Endodermal cell (in vitro differentiated cells): ENCODE measurements around the gene HAUS7. TPM values are rescaled to one million over a fixed set of nuclear protein-coding genes. Genes with fewer than 3 reads are reported as not detected.

ENCODE experiments used
- DNase-seq: peaks from one replicate; pipeline ENCODE4 v3.0.0-alpha.2; 2017
- H3K27ac ChIP-seq: 2 replicates; pipeline ENCODE4 v1.5.1; 2013; ENCODE audit warnings: mild to moderate bottlenecking, low read depth, low read length, moderate library complexity
- H3K27me3 ChIP-seq: 2 replicates; pipeline ENCODE4 v1.6.1; 2013; ENCODE audit warnings: mild to moderate bottlenecking, low read length, moderate library complexity; ENCODE audit not compliant: insufficient read depth, control insufficient read depth, poor library complexity, severe bottlenecking
- H3K36me3 ChIP-seq: 2 replicates; pipeline ENCODE4 v1.7.0; 2013; ENCODE audit warnings: mild to moderate bottlenecking, low read length, moderate library complexity; ENCODE audit not compliant: control insufficient read depth, insufficient read depth
- H3K4me1 ChIP-seq: one replicate; pipeline ENCODE4 v1.7.0; 2013; ENCODE audit warnings: low read length; ENCODE audit not compliant: control insufficient read depth, insufficient read depth
- H3K4me3 ChIP-seq: 2 replicates; pipeline ENCODE4 v1.5.1; 2013; ENCODE audit warnings: mild to moderate bottlenecking, low read length, moderate library complexity
- H3K9ac ChIP-seq: 2 replicates; pipeline ENCODE4 v1.6.1; 2013; ENCODE audit warnings: mild to moderate bottlenecking, low read length, moderate library complexity; ENCODE audit not compliant: poor library complexity, severe bottlenecking; ENCODE audit errors: extremely low read depth
- H3K9me3 ChIP-seq: 2 replicates; pipeline ENCODE4 v1.6.1; 2013; ENCODE audit warnings: mild to moderate bottlenecking, low read length, moderate library complexity; ENCODE audit not compliant: control insufficient read depth
- H3K27ac Mint-ChIP-seq: 2 replicates; pipeline ENCODE4 v1.8.0; 2020; ENCODE audit warnings: mixed read lengths
- H3K27me3 Mint-ChIP-seq: 2 replicates; pipeline ENCODE4 v1.8.0; 2021; ENCODE audit warnings: mild to moderate bottlenecking, mixed read lengths; ENCODE audit not compliant: insufficient read depth
- H3K36me3 Mint-ChIP-seq: 2 replicates; pipeline ENCODE4 v1.8.0; 2020; ENCODE audit warnings: low read depth, mixed read lengths
- H3K4me1 Mint-ChIP-seq: 2 replicates; pipeline ENCODE4 v1.8.0; 2020; ENCODE audit warnings: mixed read lengths
- H3K4me3 Mint-ChIP-seq: 2 replicates; pipeline ENCODE4 v1.8.0; 2020; ENCODE audit warnings: mild to moderate bottlenecking, moderate library complexity, mixed read lengths
- H3K9me3 Mint-ChIP-seq: 2 replicates; pipeline ENCODE4 v1.8.0; 2020; ENCODE audit warnings: mild to moderate bottlenecking, mixed read lengths
- CTCF ChIP-seq: fragments of 200-600 bp; sonication (generic); conservative IDR thresholded peaks from 2 replicates; pipeline ENCODE4 v1.5.0; 2021; ENCODE audit warnings: antibody characterized with exemption, mild to moderate bottlenecking
- WGBS, 2 experiments: methylation state at CpG; one replicate each; pipeline versions ENCODE4 v1.1.5 to v1.1.7; 2013; ENCODE audit warnings: missing lambda C conversion rate in 2 of 2, mixed read lengths in 1 of 2; ENCODE audit not compliant: insufficient coverage in 1 of 2, insufficient read length in 1 of 2; 5-methylcytosine and 5-hydroxymethylcytosine counted together
- total RNA-seq, 2 donors: library from RNA; stranded (reverse); fragmentation: NEBNext Ultra II Directional in 1 of 2; extraction: Animal tissue kit (Norgen Biotek cat#: 25700) in 1 of 2; gene quantifications; 2 replicates in 1 of 2; 3 replicates in 1 of 2; pipeline ENCODE4 v1.2.1, GENCODE V29; 2021

Gene HAUS7
- total RNA-seq, 2 donors from 2014 or later, result 28.7 to 30.9 TPM

DNA sequence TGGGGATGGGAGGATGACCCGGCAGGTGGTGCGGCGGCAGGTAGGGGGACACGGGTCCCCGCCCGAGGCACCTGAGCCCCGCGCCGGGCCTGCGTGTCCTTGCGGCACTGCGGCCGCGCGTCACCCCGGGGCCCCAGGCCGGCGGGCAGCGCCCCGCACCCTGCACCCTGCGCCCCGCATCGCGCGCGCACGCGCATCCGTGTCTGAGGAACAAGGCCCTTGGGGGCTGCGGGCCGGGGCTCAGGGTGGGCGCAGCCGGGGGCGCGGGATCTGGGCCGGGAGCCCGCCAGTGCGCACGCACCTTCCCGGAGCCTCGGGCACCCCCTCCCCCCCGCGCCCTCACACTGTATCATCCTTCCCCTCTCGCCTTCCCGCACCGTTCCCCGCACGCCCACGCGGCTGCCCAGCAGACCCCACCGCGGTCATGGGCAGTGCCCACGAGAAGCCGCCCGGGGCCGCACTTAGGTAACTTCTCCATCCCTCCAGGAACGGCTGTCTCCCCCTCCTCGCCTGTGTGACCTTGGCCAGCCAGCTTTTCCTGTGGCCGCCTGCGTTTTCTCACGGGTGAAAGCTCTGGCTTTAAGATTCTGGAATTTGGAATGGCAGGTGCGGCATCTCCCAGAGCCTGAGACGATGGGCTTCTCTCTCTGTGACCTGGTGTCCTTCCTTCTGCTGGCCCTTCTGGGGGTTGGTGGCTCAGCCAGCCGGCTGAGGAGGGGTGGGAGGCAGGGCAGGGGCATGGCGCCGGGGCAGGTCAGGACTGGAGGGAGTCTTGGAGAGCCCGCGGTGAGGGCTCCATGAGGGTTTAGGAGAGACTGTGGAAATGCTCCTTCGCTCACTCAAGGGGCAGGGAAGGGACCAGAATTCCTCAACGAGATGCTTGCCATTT lies 47.8 kb upstream of the HAUS7 start:
- H3K4me3 ChIP-seq, result no peak overlapping the region

GRCh38 chrX:153517423-153517822 lies 47.0 kb upstream of the HAUS7 start, which contains the start of gene ATP2B3:
Gene ATP2B3 (plus strand): TSS chrX:153517642. CDS start chrX:153536248, 18,606 bp downstream.
- H3K9ac ChIP-seq, result no peak within 1 kb of the TSS
- H3K4me3 ChIP-seq, result no peak within 1 kb of the TSS
- no peaks in the 10 kb centered on the region for H3K4me1 Mint-ChIP-seq
- H3K36me3 ChIP-seq, result no peaks in the 10 kb centered on the region
- H3K9me3 Mint-ChIP-seq, result peaks cover 50% of the 10 kb centered on the region
- no peaks in the 10 kb centered on the region for H3K4me1 ChIP-seq
- no peaks in the 10 kb centered on the region for H3K9me3 ChIP-seq
- H3K27ac ChIP-seq, result no peak within 1 kb of the TSS
- WGBS, 2 experiments, result 1% methylated on average over 32 of the region's 50 CpGs; no CpG with 5 or more reads in 1 of the 2 experiments
- DNase-seq, result peak; percentile 56
- TF ChIP-seq CTCF, result no peak
- peaks cover 53% of the 10 kb centered on the region for H3K27me3 ChIP-seq
- H3K27ac Mint-ChIP-seq, result no peak within 1 kb of the TSS
- peaks cover 60% of the 10 kb centered on the region for H3K27me3 Mint-ChIP-seq
- no peaks in the 10 kb centered on the region for H3K36me3 Mint-ChIP-seq
- peak within 1 kb of the TSS; percentile 55 for H3K4me3 Mint-ChIP-seq

More for the DNA sequence above, 47.8 kb upstream of the HAUS7 start:
- Histone ChIP-seq H3K4me1 (no peaks in the 10 kb centered on the region), H3K27ac (no peak overlapping the region), H3K27me3 (peaks cover 53% of the 10 kb centered on the region), H3K9ac (no peak overlapping the region), H3K9me3 (no peaks in the 10 kb centered on the region), H3K36me3 (no peaks in the 10 kb centered on the region)
- 0 to 9% methylated on average over 1 to 61 of the region's 70 CpGs for WGBS, 2 experiments
- H3K4me3 Mint-ChIP-seq, result peak overlapping the region; percentile 55
- peaks cover 53% of the 10 kb centered on the region for H3K9me3 Mint-ChIP-seq
- H3K36me3 Mint-ChIP-seq, result no peaks in the 10 kb centered on the region
- DNase-seq, result no peak
- no peaks in the 10 kb centered on the region for H3K4me1 Mint-ChIP-seq
- no peak overlapping the region for H3K27ac Mint-ChIP-seq
- H3K27me3 Mint-ChIP-seq, result peaks cover 61% of the 10 kb centered on the region
- no peak for TF ChIP-seq CTCF

GRCh38 chrX:153516073-153516472 lies 45.7 kb upstream of the HAUS7 start:
- Mint-ChIP-seq H3K27ac (no peak overlapping the region), H3K4me3 (no peak overlapping the region), H3K9me3 (peaks cover 45% of the 10 kb centered on the region), H3K27me3 (peaks cover 48% of the 10 kb centered on the region), H3K4me1 (no peaks in the 10 kb centered on the region), H3K36me3 (no peaks in the 10 kb centered on the region)
- TF ChIP-seq CTCF, result no peak
- H3K4me3 ChIP-seq, result no peak overlapping the region
- no peaks in the 10 kb centered on the region for H3K4me1 ChIP-seq
- no peak overlapping the region for H3K27ac ChIP-seq
- H3K9me3 ChIP-seq, result no peaks in the 10 kb centered on the region
- H3K27me3 ChIP-seq, result peaks cover 53% of the 10 kb centered on the region
- 99% methylated on average over 9 of the region's 9 CpGs; no CpG with 5 or more reads in 1 of the 2 experiments for WGBS, 2 experiments
- no peaks in the 10 kb centered on the region for H3K36me3 ChIP-seq
- no peak overlapping the region for H3K9ac ChIP-seq
- no peak for DNase-seq
